Liver (tissue), 9 donors: ENCODE results near the gene MAPKAP1. TPM values are rescaled to one million over a fixed set of nuclear protein-coding genes. Genes with fewer than 3 reads are reported as not detected.

Experiments
- DNase-seq: peaks from one replicate; pipeline ENCODE4 v3.0.0-alpha.2; 2017; ENCODE audit warnings: low spot score
- H3K27ac ChIP-seq, 2 donors: one replicate each; pipeline ENCODE4 v1.7.0; 2013; ENCODE audit warnings: inconsistent platforms in 2 of 2, low read length in 2 of 2, control low read depth in 1 of 2, low read depth in 1 of 2, mild to moderate bottlenecking in 1 of 2
- H3K27me3 ChIP-seq, 4 donors: one replicate each; pipeline versions ENCODE4 v1.6.1 to v1.7.0; 2013; ENCODE audit warnings: low read length in 3 of 4, inconsistent platforms in 1 of 4, mild to moderate bottlenecking in 1 of 4, moderate library complexity in 1 of 4; ENCODE audit not compliant: control insufficient read depth in 4 of 4, insufficient read depth in 4 of 4
- H3K36me3 ChIP-seq, 4 donors: one replicate each; pipeline versions ENCODE4 v1.6.1 to v1.7.0; 2013; ENCODE audit warnings: low read length in 3 of 4, mild to moderate bottlenecking in 3 of 4, low read depth in 1 of 4, moderate library complexity in 1 of 4; ENCODE audit not compliant: control insufficient read depth in 4 of 4, insufficient read depth in 3 of 4
- H3K4me1 ChIP-seq, 4 donors: one replicate each; pipeline versions ENCODE4 v1.6.1 to v1.7.0; 2013; ENCODE audit warnings: low read length in 3 of 4, mild to moderate bottlenecking in 3 of 4, moderate library complexity in 1 of 4; ENCODE audit not compliant: control insufficient read depth in 4 of 4, insufficient read depth in 4 of 4
- H3K4me3 ChIP-seq, 3 donors: one replicate each; pipeline versions ENCODE4 v1.6.1 to v1.7.0; 2013; ENCODE audit warnings: low read length in 3 of 3, control low read depth in 1 of 3, low read depth in 1 of 3, mild to moderate bottlenecking in 1 of 3
- H3K9ac ChIP-seq, 2 donors: one replicate each; pipeline ENCODE4 v1.7.0; 2013; ENCODE audit warnings: low read length in 2 of 2, mild to moderate bottlenecking in 2 of 2, moderate library complexity in 2 of 2, control low read depth in 1 of 2, low read depth in 1 of 2
- H3K9me3 ChIP-seq, 4 donors: one replicate each; pipeline versions ENCODE4 v1.6.1 to v1.7.0; 2013; ENCODE audit warnings: low read length in 3 of 4; ENCODE audit not compliant: control insufficient read depth in 4 of 4
- ATF3 ChIP-seq: IDR thresholded peaks from 2 replicates; pipeline ENCODE4 v1.6.1; 2016; ENCODE audit warnings: antibody characterized with exemption
- EGR1 ChIP-seq, 2 donors: IDR thresholded peaks; 2 replicates each; pipeline ENCODE4 v1.6.1; 2016 to 2018; ENCODE audit warnings: antibody characterized with exemption in 2 of 2, low read depth in 2 of 2
- FOXA1 ChIP-seq: IDR thresholded peaks from 2 replicates; pipeline ENCODE4 v1.6.1; 2016; ENCODE audit warnings: antibody characterized with exemption
- FOXA2 ChIP-seq: IDR thresholded peaks from 2 replicates; pipeline ENCODE4 v1.6.1; 2016; ENCODE audit warnings: antibody characterized with exemption
- GABPA ChIP-seq, 2 donors: IDR thresholded peaks in 1 of 2; conservative IDR thresholded peaks in 1 of 2; 2 replicates each; pipeline ENCODE4 v1.6.1; 2016; ENCODE audit warnings: antibody characterized with exemption in 2 of 2, mild to moderate bottlenecking in 1 of 2, moderate library complexity in 1 of 2
- HNF4A ChIP-seq, 2 donors: conservative IDR thresholded peaks; 2 replicates each; pipeline ENCODE4 v1.6.1; 2016; ENCODE audit warnings: antibody characterized with exemption in 2 of 2, mild to moderate bottlenecking in 2 of 2
- HNF4G ChIP-seq: IDR thresholded peaks from 2 replicates; pipeline ENCODE4 v1.6.1; 2016; ENCODE audit warnings: antibody characterized with exemption
- JUND ChIP-seq, 2 donors: IDR thresholded peaks; 2 replicates each; pipeline ENCODE4 v1.6.1; 2016; ENCODE audit warnings: antibody characterized with exemption in 2 of 2
- NR2F2 ChIP-seq: IDR thresholded peaks from 2 replicates; pipeline ENCODE4 v1.6.1; 2016; ENCODE audit warnings: antibody characterized with exemption
- RAD21 ChIP-seq, 2 donors: IDR thresholded peaks; 2 replicates each; pipeline ENCODE4 v1.6.1; 2016; ENCODE audit warnings: antibody characterized with exemption in 2 of 2, mild to moderate bottlenecking in 2 of 2
- RXRA ChIP-seq, 2 donors: IDR thresholded peaks; 2 replicates each; pipeline ENCODE4 v1.6.1; 2017 to 2018; ENCODE audit warnings: antibody characterized with exemption in 2 of 2, mild to moderate bottlenecking in 1 of 2
- SP1 ChIP-seq: IDR thresholded peaks from 2 replicates; pipeline ENCODE4 v1.6.1; 2018; ENCODE audit warnings: antibody characterized with exemption, mild to moderate bottlenecking
- TAF1 ChIP-seq: conservative IDR thresholded peaks from 2 replicates; pipeline ENCODE4 v1.6.1; 2016; ENCODE audit warnings: antibody characterized with exemption, mild to moderate bottlenecking
- YY1 ChIP-seq: IDR thresholded peaks from 2 replicates; pipeline ENCODE4 v1.6.1; 2016; ENCODE audit warnings: antibody characterized with exemption, mild to moderate bottlenecking
- WGBS: extraction: QIAGEN DNeasy Blood & Tissue Kit; methylation state at CpG from one replicate; pipeline ENCODE4 v1.1.7; 2013; 5-methylcytosine and 5-hydroxymethylcytosine counted together
- polyA plus RNA-seq, 2 donors: library from polyadenylated mRNA; stranded (reverse) in 1 of 2; unstranded in 1 of 2; fragments of 200-250 nt in 1 of 2; fragments of >200 nt in 1 of 2; fragmentation: Nextera tagmentation in 1 of 2; extraction: Ambion mirVana in 1 of 2; gene quantifications; one replicate each; pipeline versions ENCODE4 v1.2.1 to v1.2.3, GENCODE V29; 2013 to 2015
- total RNA-seq, 2 donors: library from RNA; depleted of rRNA; stranded (reverse); fragments of >200 nt; gene quantifications; one replicate each; pipeline ENCODE4 v1.2.3, GENCODE V29; 2014
- TF ChIP-seq, protein P1 (sequence below): IDR thresholded peaks from 2 replicates; pipeline ENCODE4 v1.6.1; 2016; ENCODE audit warnings: antibody characterized with exemption, mild to moderate bottlenecking
- TF ChIP-seq, protein P2 (sequence below): fragments of 150-350 bp; IDR thresholded peaks from 2 replicates; pipeline ENCODE4 v1.5.1; 2017; ENCODE audit warnings: improper control_type of control experiment, low read depth, low read length; ENCODE audit not compliant: missing input control
- TF ChIP-seq, protein P3 (sequence below): IDR thresholded peaks from 2 replicates; pipeline ENCODE4 v1.6.1; 2016; ENCODE audit warnings: antibody characterized with exemption
- TF ChIP-seq, protein P4 (sequence below): IDR thresholded peaks from 2 replicates; pipeline ENCODE4 v1.6.1; 2016; ENCODE audit warnings: antibody characterized with exemption
- donor health status: healthy.
- donor health status: healthy.
- donor health status: healthy.
- donor health status: healthy.
- donor health status: healthy.

Gene MAPKAP1
- total and polyA plus RNA-seq, 4 donors = 23.6 to 55.9 (median 32.7) TPM

- no peak for DNase-seq
- Histone ChIP-seq H3K27me3 (no peaks in the 10 kb centered on the region), H3K4me1 (no peaks in the 10 kb centered on the region), H3K27ac (no peak overlapping the region), H3K36me3 (no peaks in the 10 kb centered on the region), H3K4me3 (no peak overlapping the region), H3K9ac (no peak overlapping the region), H3K9me3 (no peaks in the 10 kb centered on the region)
- 83% methylated on average over 11 of the region's 11 CpGs for WGBS
- TF ChIP-seq, protein P1, sequence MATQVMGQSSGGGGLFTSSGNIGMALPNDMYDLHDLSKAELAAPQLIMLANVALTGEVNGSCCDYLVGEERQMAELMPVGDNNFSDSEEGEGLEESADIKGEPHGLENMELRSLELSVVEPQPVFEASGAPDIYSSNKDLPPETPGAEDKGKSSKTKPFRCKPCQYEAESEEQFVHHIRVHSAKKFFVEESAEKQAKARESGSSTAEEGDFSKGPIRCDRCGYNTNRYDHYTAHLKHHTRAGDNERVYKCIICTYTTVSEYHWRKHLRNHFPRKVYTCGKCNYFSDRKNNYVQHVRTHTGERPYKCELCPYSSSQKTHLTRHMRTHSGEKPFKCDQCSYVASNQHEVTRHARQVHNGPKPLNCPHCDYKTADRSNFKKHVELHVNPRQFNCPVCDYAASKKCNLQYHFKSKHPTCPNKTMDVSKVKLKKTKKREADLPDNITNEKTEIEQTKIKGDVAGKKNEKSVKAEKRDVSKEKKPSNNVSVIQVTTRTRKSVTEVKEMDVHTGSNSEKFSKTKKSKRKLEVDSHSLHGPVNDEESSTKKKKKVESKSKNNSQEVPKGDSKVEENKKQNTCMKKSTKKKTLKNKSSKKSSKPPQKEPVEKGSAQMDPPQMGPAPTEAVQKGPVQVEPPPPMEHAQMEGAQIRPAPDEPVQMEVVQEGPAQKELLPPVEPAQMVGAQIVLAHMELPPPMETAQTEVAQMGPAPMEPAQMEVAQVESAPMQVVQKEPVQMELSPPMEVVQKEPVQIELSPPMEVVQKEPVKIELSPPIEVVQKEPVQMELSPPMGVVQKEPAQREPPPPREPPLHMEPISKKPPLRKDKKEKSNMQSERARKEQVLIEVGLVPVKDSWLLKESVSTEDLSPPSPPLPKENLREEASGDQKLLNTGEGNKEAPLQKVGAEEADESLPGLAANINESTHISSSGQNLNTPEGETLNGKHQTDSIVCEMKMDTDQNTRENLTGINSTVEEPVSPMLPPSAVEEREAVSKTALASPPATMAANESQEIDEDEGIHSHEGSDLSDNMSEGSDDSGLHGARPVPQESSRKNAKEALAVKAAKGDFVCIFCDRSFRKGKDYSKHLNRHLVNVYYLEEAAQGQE = no peak
- TF ChIP-seq, protein P2, sequence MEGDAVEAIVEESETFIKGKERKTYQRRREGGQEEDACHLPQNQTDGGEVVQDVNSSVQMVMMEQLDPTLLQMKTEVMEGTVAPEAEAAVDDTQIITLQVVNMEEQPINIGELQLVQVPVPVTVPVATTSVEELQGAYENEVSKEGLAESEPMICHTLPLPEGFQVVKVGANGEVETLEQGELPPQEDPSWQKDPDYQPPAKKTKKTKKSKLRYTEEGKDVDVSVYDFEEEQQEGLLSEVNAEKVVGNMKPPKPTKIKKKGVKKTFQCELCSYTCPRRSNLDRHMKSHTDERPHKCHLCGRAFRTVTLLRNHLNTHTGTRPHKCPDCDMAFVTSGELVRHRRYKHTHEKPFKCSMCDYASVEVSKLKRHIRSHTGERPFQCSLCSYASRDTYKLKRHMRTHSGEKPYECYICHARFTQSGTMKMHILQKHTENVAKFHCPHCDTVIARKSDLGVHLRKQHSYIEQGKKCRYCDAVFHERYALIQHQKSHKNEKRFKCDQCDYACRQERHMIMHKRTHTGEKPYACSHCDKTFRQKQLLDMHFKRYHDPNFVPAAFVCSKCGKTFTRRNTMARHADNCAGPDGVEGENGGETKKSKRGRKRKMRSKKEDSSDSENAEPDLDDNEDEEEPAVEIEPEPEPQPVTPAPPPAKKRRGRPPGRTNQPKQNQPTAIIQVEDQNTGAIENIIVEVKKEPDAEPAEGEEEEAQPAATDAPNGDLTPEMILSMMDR = no peak
- TF ChIP-seq SP1 (no peak), HNF4G (no peak), ATF3 (no peak), NR2F2 (no peak), HNF4A (conservative IDR thresholded peaks at IDR 0.05) (no peak), FOXA2 (no peak), FOXA1 (no peak), RXRA (IDR thresholded peaks at IDR 0.05) (no peak), TAF1 (no peak), YY1 (no peak), JUND (IDR thresholded peaks at IDR 0.05) (no peak), GABPA (IDR thresholded peaks at IDR 0.05 in 1 of 2, conservative IDR thresholded peaks at IDR 0.05 in 1 of 2) (no peak), RAD21 (IDR thresholded peaks at IDR 0.05) (no peak), EGR1 (IDR thresholded peaks at IDR 0.05; ENCODE audit: low read depth in 2 of 2) (no peak)
- TF ChIP-seq, protein P3, sequence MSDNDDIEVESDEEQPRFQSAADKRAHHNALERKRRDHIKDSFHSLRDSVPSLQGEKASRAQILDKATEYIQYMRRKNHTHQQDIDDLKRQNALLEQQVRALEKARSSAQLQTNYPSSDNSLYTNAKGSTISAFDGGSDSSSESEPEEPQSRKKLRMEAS = no peak
- TF ChIP-seq, protein P4, sequence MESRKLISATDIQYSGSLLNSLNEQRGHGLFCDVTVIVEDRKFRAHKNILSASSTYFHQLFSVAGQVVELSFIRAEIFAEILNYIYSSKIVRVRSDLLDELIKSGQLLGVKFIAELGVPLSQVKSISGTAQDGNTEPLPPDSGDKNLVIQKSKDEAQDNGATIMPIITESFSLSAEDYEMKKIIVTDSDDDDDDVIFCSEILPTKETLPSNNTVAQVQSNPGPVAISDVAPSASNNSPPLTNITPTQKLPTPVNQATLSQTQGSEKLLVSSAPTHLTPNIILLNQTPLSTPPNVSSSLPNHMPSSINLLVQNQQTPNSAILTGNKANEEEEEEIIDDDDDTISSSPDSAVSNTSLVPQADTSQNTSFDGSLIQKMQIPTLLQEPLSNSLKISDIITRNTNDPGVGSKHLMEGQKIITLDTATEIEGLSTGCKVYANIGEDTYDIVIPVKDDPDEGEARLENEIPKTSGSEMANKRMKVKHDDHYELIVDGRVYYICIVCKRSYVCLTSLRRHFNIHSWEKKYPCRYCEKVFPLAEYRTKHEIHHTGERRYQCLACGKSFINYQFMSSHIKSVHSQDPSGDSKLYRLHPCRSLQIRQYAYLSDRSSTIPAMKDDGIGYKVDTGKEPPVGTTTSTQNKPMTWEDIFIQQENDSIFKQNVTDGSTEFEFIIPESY = no peak
Measured at GRCh38 chr9:125397736-125398135, 309.3 kb downstream of the MAPKAP1 start.
